ENCODE measurements around the gene ASIC4.

ASIC4 gene

DNA sequence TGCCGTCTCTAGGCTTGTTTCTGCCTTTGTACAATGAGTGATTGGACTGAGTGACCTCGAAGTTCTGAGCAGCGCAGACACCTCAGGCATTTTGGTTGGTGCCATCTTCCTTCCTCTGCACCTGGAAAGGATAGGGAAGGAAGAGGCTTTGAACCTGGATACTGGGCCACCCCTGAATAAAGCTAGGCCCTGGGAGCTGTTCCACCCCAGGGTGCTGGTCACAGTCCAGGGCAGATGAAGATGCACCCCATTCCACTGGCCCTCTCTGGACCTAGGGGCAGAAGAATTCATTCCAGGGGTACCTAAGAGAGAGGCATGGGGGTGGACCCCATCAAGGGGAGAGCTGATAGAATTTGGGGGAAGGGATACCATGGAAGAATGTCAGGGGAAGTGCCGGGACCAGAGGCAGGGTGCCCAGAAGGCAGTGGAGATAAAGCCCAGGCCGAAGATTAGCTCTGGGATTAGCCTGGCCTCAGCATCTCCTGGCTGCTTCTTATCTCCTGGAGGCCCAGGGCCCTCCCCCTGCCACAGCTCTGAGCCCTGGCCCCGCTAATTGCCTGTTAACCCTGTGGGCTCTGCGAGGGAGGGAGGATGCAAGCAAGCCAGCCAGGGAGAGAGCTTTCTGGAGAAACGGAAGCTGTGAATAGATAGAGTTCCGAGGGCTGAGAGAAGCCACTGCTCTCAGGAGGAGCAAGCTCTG, 11.4 kb downstream of the ASIC4 start:
- H3K9me3 ChIP-seq (ENCODE audit: severe bottlenecking), result no peaks in the 10 kb centered on the region
- H3K4me3 ChIP-seq (ENCODE audit: severe bottlenecking), result no peak overlapping the region
- peaks cover 4% of the 10 kb centered on the region for H3K4me1 ChIP-seq (ENCODE audit: insufficient read depth, poor library complexity, severe bottlenecking)
- no peak for DNase-seq (ENCODE audit: low spot score)
- peaks cover 22% of the 10 kb centered on the region for H3K27me3 ChIP-seq (ENCODE audit: insufficient read depth, poor library complexity, severe bottlenecking)
- TF ChIP-seq, protein P1, sequence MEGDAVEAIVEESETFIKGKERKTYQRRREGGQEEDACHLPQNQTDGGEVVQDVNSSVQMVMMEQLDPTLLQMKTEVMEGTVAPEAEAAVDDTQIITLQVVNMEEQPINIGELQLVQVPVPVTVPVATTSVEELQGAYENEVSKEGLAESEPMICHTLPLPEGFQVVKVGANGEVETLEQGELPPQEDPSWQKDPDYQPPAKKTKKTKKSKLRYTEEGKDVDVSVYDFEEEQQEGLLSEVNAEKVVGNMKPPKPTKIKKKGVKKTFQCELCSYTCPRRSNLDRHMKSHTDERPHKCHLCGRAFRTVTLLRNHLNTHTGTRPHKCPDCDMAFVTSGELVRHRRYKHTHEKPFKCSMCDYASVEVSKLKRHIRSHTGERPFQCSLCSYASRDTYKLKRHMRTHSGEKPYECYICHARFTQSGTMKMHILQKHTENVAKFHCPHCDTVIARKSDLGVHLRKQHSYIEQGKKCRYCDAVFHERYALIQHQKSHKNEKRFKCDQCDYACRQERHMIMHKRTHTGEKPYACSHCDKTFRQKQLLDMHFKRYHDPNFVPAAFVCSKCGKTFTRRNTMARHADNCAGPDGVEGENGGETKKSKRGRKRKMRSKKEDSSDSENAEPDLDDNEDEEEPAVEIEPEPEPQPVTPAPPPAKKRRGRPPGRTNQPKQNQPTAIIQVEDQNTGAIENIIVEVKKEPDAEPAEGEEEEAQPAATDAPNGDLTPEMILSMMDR (IDR thresholded peaks at IDR 0.05; ENCODE audit: poor library complexity, severe bottlenecking), result no peak
- H3K36me3 ChIP-seq (ENCODE audit: low read depth), result no peaks in the 10 kb centered on the region
- no peak for ATAC-seq (ENCODE audit: low read depth)
- no peak overlapping the region for H3K27ac ChIP-seq (ENCODE audit: poor library complexity, severe bottlenecking)

DNA sequence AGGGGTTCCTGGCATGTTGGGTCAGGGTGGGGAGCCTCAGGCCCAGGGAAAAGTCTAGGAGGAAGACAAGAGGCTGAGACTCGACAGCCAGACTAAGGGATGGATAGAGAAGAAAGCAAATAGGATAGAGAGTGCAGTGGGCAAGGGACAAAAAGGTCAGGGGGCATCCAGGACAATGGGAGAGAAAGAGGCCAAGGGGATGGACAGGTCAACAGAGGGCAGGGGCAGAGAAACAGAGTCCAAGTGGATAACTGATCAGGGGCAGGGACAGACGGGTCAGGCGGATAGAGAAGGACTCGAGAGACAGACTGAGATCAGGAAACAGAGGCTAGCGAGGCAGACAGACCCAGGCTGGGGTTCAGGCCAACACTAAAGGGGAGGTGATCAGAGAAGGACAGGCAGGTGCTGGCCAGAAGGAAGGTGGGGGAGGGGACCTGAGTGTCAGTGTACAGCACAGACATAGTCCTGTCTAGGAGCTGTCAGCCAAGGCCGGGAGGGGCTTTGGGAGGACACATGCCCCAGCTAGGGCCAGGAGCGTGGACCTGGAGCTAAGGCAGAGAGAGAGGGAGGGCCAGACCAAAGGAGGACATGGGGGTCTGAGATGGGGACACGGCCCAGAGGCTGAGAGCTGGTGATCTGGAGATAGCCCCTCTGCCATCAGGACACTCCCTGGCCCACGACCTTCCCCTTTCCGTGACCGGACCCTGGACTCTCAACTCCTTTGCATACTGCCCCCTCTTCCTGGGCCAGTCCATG, 12.2 kb downstream of the ASIC4 start:
- peaks cover 22% of the 10 kb centered on the region for H3K27me3 ChIP-seq (ENCODE audit: insufficient read depth, poor library complexity, severe bottlenecking)
- no peak overlapping the region for H3K4me3 ChIP-seq (ENCODE audit: severe bottlenecking)
- peaks cover 4% of the 10 kb centered on the region for H3K4me1 ChIP-seq (ENCODE audit: insufficient read depth, poor library complexity, severe bottlenecking)
- DNase-seq (ENCODE audit: low spot score) (no peak), ATAC-seq (ENCODE audit: low read depth) (no peak)
- TF ChIP-seq, protein P1 (IDR thresholded peaks at IDR 0.05; ENCODE audit: poor library complexity, severe bottlenecking), result no peak
- H3K36me3 ChIP-seq (ENCODE audit: low read depth), result no peaks in the 10 kb centered on the region
- no peak overlapping the region for H3K27ac ChIP-seq (ENCODE audit: poor library complexity, severe bottlenecking)
- no peaks in the 10 kb centered on the region for H3K9me3 ChIP-seq (ENCODE audit: severe bottlenecking)

DNA sequence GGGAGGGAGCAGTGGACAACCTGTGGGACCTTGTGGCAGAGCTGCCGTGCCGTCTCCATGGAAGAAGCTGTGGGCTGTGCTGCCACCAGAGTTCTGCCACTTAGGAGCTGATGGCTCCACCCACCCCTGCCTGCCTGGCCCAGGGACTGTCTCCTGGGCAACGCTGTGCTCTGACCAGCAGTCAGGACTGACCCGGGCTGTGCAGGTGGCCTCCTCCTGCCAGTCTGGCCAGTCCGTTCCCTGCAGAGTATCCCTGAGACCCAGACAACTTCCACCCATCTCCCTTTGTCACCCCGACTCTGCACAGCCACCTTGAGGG, 12.8 kb downstream of the ASIC4 start:
- Histone ChIP-seq H3K4me1 (ENCODE audit: insufficient read depth, poor library complexity, severe bottlenecking) (peaks cover under 1% of the 10 kb centered on the region), H3K27ac (ENCODE audit: poor library complexity, severe bottlenecking) (no peak overlapping the region), H3K4me3 (ENCODE audit: severe bottlenecking) (no peak overlapping the region), H3K9me3 (ENCODE audit: severe bottlenecking) (no peaks in the 10 kb centered on the region), H3K36me3 (ENCODE audit: low read depth) (no peaks in the 10 kb centered on the region), H3K27me3 (ENCODE audit: insufficient read depth, poor library complexity, severe bottlenecking) (peaks cover 22% of the 10 kb centered on the region)
- TF ChIP-seq, protein P1 (IDR thresholded peaks at IDR 0.05; ENCODE audit: poor library complexity, severe bottlenecking), result no peak
- DNase-seq (ENCODE audit: low spot score), result no peak
- ATAC-seq (ENCODE audit: low read depth), result no peak

DNA sequence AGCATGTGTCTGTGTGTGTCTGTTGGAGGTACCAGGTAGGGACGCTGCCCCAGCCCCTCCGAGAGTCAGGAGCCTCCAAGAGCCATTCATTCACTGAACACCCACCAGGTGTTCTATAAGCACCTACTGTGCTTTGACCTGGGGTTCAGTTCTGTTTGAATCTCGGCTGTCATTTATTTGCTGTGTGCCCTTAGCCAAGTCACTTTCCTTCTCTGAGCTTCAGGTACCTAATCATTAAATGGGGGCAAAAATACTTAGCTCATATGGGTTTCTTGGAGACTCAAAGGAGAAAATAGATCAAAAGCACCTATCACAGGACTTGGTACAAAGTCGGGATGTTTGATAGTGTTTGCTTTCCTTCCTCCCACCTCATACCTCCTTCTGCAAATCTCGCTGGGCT, 13.2 kb downstream of the ASIC4 start:
- no peak for ATAC-seq (ENCODE audit: low read depth)
- H3K4me3 ChIP-seq (ENCODE audit: severe bottlenecking), result no peak overlapping the region
- peaks cover 22% of the 10 kb centered on the region for H3K27me3 ChIP-seq (ENCODE audit: insufficient read depth, poor library complexity, severe bottlenecking)
- no peak overlapping the region for H3K27ac ChIP-seq (ENCODE audit: poor library complexity, severe bottlenecking)
- H3K9me3 ChIP-seq (ENCODE audit: severe bottlenecking), result no peaks in the 10 kb centered on the region
- H3K4me1 ChIP-seq (ENCODE audit: insufficient read depth, poor library complexity, severe bottlenecking), result no peaks in the 10 kb centered on the region
- H3K36me3 ChIP-seq (ENCODE audit: low read depth), result no peaks in the 10 kb centered on the region
- TF ChIP-seq, protein P1 (IDR thresholded peaks at IDR 0.05; ENCODE audit: poor library complexity, severe bottlenecking), result no peak
- DNase-seq (ENCODE audit: low spot score), result no peak

Data from RWPE2 (cell line).